HG02884 (cell line): Measurements from ENCODE around the gene HIGD2B.
"Not testable (repeated sequence)": the region's sequence is repeated elsewhere in the genome, so short reads cannot be mapped to it uniquely, and the experiment has no call there.

Experiments used
- ATAC-seq: cut with Tn5 transposase; IDR thresholded peaks from one replicate; pipeline ENCODE4 v1.9.1; 2021; ENCODE audit warnings: mild to moderate bottlenecking, moderate library complexity; ENCODE audit not compliant: unreplicated experiment

The HIGD2B gene

GRCh38 chr15:72685925-72686794 is at the start of gene HIGD2B, which contains the start of gene BBS4:
HIGD2B (minus strand) TSS chr15:72686182; CDS start chr15:72676374, 9,808 bp downstream.
BBS4 (plus strand) TSS chr15:72686207; CDS start chr15:72686228, 21 bp downstream.
- ATAC-seq: peak; percentile 96

DNA sequence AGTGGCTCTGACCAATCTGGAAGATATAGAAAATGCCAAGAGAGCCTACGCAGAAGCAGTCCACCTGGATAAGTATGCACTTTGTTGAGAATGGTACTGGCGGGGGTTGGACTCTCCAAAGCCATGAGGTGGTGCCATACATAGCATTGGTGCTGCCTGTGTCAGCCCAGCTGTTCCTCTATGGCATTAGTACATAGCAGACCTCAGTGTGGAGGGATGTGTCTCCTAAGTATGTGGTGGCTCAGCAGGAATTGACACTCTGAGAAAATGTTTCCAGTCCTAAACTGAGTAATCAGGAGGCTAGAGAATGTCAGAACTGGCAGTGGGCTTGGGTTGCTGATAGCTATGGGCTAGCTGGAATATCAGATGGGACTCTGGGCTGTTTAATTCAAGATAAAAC is 49.1 kb upstream of the HIGD2B start:
- no peak for ATAC-seq

GRCh38 chr15:72733941-72734738 is 48.2 kb upstream of the HIGD2B start:
- no peak for ATAC-seq

- no peak for ATAC-seq
Measured at GRCh38 chr15:72732516-72732915, 46.5 kb upstream of the HIGD2B start.

DNA sequence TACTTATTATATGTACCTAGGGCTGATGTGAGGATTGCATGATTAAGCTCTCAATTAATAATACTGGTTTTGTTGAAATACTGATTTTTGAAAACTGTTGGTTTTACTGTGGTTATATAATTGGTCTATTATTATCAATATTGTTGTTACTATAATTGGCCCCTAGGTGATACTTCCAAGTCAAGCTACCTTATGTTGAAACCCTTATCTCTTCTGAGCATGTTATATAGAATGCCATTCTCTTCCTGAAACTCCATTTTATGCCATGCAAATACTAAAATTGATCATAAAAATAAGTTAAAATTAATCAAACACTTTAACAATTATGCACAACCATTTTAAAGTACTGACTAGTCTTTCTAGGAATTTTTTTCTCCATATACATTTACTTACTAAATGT is 46.1 kb upstream of the HIGD2B start:
- ATAC-seq: no peak

DNA sequence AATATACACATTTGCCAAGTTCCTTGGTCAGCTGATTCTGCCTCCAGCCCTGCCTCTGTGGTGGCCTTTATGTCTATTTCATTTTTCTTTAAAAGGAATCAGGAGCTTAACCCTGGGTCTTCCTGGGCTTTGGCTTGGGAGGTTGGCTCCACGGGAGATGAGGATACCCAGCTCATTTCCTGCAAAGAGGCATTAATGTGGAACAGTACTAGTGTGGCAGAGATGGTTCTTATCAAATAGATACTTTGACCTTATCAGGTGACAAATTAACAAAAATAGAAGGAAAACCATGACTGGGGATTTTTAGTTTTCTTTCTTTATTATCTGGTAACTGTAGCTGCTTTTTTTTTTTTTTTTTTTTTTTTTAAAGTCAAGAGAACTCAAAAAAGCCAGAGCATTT is 42.8 kb upstream of the HIGD2B start:
- no peak for ATAC-seq

DNA sequence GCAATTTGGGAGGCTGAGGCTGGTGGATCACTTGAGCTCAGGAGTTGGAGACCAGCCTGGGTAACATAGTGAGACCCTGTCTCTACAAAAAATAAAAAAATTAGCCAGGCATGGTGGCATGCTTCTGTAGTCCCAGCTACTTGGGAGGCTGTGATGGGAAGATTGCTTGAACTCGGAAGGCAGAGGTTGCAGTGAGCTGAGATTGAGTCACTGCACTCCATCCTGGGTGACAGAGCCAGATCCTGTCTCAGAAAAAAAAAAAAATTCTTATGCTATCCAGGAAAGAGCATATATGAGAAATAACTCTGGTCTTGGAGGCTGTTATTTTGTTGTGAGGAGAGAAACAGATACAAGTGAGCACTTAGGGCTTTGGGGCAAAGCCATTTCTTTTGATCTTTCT is 42.3 kb upstream of the HIGD2B start:
- ATAC-seq: not testable (repeated sequence)

DNA sequence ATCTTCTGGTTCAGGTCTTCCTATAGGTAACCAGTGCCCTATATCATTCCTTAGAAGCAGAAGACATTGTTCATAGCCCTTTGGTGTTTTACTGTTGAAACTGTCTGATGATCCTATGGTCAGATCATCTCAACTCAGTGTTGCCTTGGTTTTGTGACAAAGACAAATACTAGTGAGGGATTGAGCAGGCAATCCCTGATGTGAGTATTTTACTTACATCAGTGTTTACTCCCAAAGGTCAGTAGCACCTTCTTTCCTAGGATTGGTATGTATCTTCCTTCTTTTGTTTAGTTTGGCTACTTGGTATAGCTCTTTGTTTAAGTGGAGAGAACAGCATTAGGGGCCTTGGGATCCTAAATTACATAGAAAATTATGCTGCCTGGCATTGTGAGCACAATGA is 41.2 kb upstream of the HIGD2B start:
- no peak for ATAC-seq

- not testable (repeated sequence) for ATAC-seq
Measured at GRCh38 chr15:72725851-72726250, 39.9 kb upstream of the HIGD2B start.

GRCh38 chr15:72725446-72725845 is 39.5 kb upstream of the HIGD2B start:
- no peak for ATAC-seq

DNA sequence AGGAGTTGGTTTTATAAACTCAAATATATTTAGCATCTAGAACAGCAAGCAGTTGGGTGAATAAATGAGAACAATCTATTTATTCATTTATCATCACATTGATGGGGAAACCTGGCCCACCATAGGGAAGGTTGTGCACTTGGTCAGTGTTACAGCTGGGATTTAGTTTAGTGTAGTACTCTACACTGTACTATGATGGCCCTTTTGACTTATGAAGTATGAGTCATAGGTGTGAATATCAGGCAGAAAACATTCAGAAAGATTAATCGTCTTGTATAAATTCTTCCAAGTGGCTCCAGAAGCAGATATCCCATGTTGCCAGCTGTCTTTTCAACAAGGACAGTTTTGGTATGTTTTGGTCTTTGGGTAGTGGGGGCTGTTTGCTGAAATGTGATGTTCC is 38.0 kb upstream of the HIGD2B start:
- no peak for ATAC-seq

DNA sequence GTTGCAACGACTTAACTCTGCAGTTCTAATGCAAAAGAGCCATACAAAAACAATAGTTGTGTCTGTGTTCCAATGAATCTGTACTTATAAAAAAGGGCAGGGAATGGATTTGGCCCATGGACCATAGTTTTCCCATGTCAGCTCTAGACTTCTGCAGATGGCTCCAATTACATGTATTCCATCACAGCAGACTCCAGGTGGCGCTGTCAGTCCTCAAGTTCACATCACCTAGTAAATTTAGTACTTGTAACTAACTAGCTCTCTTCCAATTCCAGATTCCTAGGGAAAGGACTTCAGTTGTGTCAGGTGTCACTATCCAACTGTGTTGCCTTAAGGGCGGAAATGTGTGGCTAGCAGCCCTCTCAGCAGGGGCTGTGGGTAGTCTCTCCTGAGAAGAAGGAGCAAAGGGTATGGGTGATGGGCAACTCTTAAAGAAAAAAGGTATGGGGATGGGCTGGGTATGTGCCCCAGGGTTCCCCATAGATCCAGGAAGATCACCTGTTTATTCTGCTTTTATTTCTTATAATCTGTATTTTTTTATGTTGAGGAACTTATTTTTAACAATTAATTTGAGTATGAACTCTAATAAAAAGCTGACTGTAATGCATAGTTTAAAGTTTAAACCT is 36.2 kb upstream of the HIGD2B start:
- no peak for ATAC-seq

DNA sequence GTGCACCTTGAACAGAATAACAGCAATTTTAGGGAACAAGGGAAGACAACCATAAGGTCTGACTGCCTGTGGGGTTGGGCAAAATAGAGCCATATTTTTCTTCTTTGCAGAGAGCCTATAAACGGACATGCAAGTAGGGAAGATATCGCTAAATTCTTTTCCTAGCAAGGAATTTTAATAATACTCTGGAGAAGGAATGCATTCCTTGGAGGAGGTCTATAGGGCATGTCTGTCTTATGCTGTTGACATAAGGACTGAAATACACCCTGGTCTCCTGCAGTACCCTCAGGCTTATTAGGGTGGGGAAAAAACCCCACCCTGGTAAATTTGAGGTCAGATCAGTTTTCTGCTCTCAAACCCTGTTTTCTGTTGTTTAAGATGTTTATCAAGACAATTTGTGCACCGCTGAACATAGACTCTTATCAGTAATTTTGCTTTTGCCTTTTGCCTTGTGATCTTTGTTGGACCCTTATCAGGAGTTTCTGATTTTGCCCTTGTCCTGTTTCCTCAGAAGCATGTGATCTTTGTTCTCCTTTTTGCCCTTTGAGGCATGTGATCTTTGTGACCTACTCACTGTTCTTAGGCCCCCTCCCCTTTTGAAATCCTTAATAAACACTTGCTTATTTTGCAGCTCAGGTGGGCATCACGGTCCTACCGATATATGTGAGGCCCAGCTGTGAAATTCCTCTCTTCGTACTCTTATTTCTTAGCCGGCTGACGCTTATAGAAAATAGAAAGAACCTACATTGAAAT is 22.7 kb upstream of the HIGD2B start:
- not testable (repeated sequence) for ATAC-seq

GRCh38 chr15:72706266-72706665 is 20.3 kb upstream of the HIGD2B start:
- ATAC-seq: no peak

- no peak for ATAC-seq
Measured at GRCh38 chr15:72700076-72700475, 14.1 kb upstream of the HIGD2B start.

DNA sequence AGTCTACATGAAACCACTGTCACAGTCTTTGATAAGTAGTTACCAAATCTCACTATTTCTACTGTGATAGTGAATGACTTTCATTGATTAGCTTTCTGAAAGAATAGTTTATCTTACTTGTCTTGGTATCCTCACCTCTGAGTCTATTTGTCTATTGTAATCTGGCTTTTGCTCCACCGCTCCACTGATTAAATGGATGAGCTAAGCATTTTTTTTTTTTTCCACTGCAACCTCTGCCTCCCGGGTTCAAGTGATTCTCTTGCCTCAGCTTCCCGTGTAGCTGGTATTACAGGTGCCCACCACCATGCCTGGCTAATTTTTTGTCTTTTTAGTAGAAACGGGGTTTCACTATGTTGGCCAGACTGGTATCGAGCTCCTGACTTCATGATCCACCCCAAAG is 13.0 kb upstream of the HIGD2B start:
- ATAC-seq: no peak

GRCh38 chr15:72690938-72691337 is 5.0 kb upstream of the HIGD2B start:
- no peak for ATAC-seq

DNA sequence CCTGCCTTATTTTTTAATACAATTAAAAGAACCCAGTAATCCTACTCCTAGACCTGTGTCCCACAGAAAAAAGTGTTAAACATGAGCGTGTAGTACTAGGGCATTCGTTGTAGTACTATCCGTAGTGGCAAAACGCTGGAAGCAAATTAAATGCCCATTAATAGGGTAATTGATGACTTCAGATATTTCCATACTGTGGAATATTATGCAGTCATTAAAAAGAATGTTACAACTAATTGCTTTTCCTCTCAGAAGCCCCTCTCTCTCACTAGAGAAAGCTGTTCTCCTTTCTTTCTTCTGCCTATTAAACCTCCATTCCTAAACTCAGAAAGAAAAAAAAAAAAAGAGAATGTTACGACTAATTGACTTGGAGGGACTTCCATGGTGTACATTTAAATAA is 2.7 kb upstream of the HIGD2B start:
- no peak for ATAC-seq

DNA sequence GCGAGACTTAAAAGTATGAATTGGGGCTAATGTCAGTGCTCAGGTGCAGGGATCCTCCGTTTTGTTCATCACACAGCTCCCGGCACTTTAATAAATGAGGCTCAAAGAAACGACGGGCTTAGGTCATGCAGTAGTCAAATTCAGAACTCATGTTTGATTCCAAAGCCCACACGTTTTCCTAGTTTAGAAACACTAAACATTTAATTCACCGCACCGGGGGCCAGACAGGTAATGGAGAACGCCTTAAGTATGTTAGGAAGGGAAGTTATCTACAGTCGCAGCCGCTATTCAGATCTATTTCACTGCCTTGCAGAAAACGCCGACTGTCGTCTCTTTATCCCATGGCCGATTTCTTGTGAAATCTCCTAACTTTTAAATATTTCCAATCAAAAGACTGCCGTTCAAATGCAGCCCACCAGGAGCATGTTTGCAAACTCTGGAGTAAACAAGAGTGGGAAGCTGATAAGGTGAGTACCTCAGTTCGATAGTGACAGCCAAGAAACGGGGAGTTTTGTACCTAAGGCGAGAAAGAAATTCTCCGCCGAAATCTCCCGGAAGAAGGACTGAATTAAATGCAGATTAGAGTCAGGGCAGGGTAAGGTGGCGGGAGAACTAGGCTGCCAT is 569 bp downstream of the HIGD2B start:
- ATAC-seq: no peak

GRCh38 chr15:72682772-72683171 is 3.2 kb downstream of the HIGD2B start:
- no peak for ATAC-seq
